Progenitor cell of endocrine pancreas (in vitro differentiated cells): Measurements from ENCODE around the gene ENOSF1. TPM values are rescaled to one million over a fixed set of nuclear protein-coding genes. Genes with fewer than 3 reads are reported as not detected.

Experiments
- DNase-seq: peaks from one replicate; pipeline ENCODE4 v3.0.0; 2021; ENCODE audit warnings: low spot score; ENCODE audit not compliant: unreplicated experiment
- H3K27ac Mint-ChIP-seq: 2 replicates; pipeline ENCODE4 v1.8.0; 2021; ENCODE audit warnings: mild to moderate bottlenecking, moderate library complexity, mixed read lengths
- H3K27me3 Mint-ChIP-seq: 2 replicates; pipeline ENCODE4 v1.8.0; 2021; ENCODE audit warnings: mixed read lengths
- H3K36me3 Mint-ChIP-seq: 2 replicates; pipeline ENCODE4 v1.8.0; 2022; ENCODE audit warnings: mixed read lengths; ENCODE audit not compliant: insufficient read depth
- H3K4me1 Mint-ChIP-seq: 2 replicates; pipeline ENCODE4 v1.8.0; 2021; ENCODE audit warnings: low read depth, mixed read lengths
- H3K4me3 Mint-ChIP-seq: 2 replicates; pipeline ENCODE4 v1.8.0; 2021; ENCODE audit warnings: low read depth, mild to moderate bottlenecking, moderate library complexity, mixed read lengths
- H3K9me3 Mint-ChIP-seq: 2 replicates; pipeline ENCODE4 v1.8.0; 2021; ENCODE audit warnings: low read depth, mixed read lengths
- CTCF ChIP-seq: fragments of 200-600 bp; sonication (generic); IDR thresholded peaks from one replicate; pipeline ENCODE4 v1.5.0; 2021; ENCODE audit warnings: antibody characterized with exemption, mild to moderate bottlenecking; ENCODE audit not compliant: unreplicated experiment
- total RNA-seq: library from RNA; stranded (reverse); gene quantifications from 2 replicates; pipeline ENCODE4 v1.2.1, GENCODE V29; 2021

Gene ENOSF1
- total RNA-seq, 1 donor from 2014 or later = 70.8 TPM

GRCh38 chr18:631560-631959 is 80.9 kb downstream of the ENOSF1 start:
- no peak for TF ChIP-seq CTCF
- no peak overlapping the region for H3K27ac Mint-ChIP-seq
- no peak overlapping the region for H3K4me3 Mint-ChIP-seq
- DNase-seq = no peak
- H3K4me1 Mint-ChIP-seq = peaks cover 5% of the 10 kb centered on the region
- H3K36me3 Mint-ChIP-seq = peaks cover 1% of the 10 kb centered on the region
- peaks cover 6% of the 10 kb centered on the region for H3K9me3 Mint-ChIP-seq
- no peaks in the 10 kb centered on the region for H3K27me3 Mint-ChIP-seq

GRCh38 chr18:629269-630150 is 82.9 kb downstream of the ENOSF1 start:
- peaks cover 1% of the 10 kb centered on the region for H3K4me1 Mint-ChIP-seq
- no peak for DNase-seq
- peak; percentile 19 for TF ChIP-seq CTCF
- H3K4me3 Mint-ChIP-seq = no peak overlapping the region
- no peaks in the 10 kb centered on the region for H3K27me3 Mint-ChIP-seq
- peaks cover 6% of the 10 kb centered on the region for H3K9me3 Mint-ChIP-seq
- no peak overlapping the region for H3K27ac Mint-ChIP-seq
- peaks cover 1% of the 10 kb centered on the region for H3K36me3 Mint-ChIP-seq

- no peaks in the 10 kb centered on the region for H3K27me3 Mint-ChIP-seq
- no peak for DNase-seq
- H3K27ac Mint-ChIP-seq = no peak overlapping the region
- H3K36me3 Mint-ChIP-seq = no peaks in the 10 kb centered on the region
- no peak for TF ChIP-seq CTCF
- no peaks in the 10 kb centered on the region for H3K4me1 Mint-ChIP-seq
- no peak overlapping the region for H3K4me3 Mint-ChIP-seq
- H3K9me3 Mint-ChIP-seq = peaks cover 4% of the 10 kb centered on the region
These were observed 85.2 kb downstream of the ENOSF1 start for GRCh38 chr18:627231-627630.

GRCh38 chr18:623761-624620 is 88.4 kb downstream of the ENOSF1 start:
- Mint-ChIP-seq H3K4me3 (no peak overlapping the region), H3K4me1 (no peaks in the 10 kb centered on the region), H3K36me3 (no peaks in the 10 kb centered on the region), H3K27me3 (peaks cover 2% of the 10 kb centered on the region), H3K9me3 (no peaks in the 10 kb centered on the region), H3K27ac (no peak overlapping the region)
- TF ChIP-seq CTCF = peak; percentile 85
- DNase-seq = peak; percentile 49

- Mint-ChIP-seq H3K4me3 (no peak overlapping the region), H3K27me3 (peaks cover 3% of the 10 kb centered on the region), H3K4me1 (no peaks in the 10 kb centered on the region), H3K36me3 (no peaks in the 10 kb centered on the region), H3K9me3 (no peaks in the 10 kb centered on the region), H3K27ac (no peak overlapping the region)
- no peak for TF ChIP-seq CTCF
- DNase-seq = no peak
These were observed 90.1 kb downstream of the ENOSF1 start for GRCh38 chr18:622289-622688.
